CMK (cell line): ENCODE measurements around the gene PSTPIP1.
A peak's percentile ranks its signal among the peaks of the same experiment; 100 is the strongest.

Source experiments
- DNase-seq: peaks from one replicate; pipeline ENCODE4 v3.0.0-alpha.2; 2010; ENCODE audit warnings: low read depth

PSTPIP1 gene

GRCh38 chr15:76978522-76979330 is 16.2 kb upstream of the PSTPIP1 start:
- no peak for DNase-seq

- no peak for DNase-seq
Measured at GRCh38 chr15:76979331-76979925, 15.5 kb upstream of the PSTPIP1 start.

DNA sequence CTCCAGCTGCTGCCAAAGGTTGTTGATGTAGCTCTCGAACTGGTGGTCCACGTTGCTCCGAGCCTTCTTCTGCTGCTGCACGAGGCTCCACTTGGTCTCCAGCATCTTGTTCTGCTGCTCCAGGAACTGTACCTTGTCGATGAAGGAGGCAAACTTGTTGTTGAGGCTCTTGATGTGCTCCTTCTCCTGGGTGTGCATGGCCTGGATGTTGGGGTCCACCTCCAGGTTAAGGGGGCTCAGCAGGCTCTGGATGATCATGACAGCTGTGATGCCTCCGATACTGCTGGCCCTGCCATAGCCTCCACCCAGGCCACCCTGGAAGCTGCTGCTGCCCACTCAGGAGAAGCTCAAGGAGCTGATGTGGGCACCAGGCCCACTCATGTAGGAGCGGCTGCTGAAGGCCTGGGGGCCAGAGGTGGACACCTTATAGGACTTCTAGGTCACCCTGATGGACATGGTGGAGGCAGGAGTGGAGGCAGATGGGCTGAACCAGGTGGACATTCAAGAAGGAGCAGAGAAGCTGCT is 14.9 kb upstream of the PSTPIP1 start:
- DNase-seq, result no peak

DNA sequence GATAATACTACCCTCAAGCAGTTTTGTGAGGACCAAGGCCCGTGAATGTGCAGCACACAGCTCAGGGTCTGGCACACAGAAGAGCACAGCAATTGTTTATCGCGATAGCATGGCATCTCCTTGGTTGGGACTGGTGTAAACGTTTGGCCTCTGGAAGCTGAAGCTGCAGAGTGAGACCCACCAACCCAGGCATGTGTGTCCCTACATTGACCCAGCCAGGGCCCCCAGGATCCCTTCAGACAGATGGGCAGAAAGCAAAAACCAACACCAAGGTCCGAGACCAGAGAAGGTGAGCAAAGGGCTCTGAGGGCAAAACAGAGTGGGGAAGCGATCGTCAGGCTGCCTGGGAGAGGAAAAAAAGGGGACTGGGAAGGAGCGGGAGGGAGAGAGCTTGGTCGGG is 12.6 kb upstream of the PSTPIP1 start:
- no peak for DNase-seq

GRCh38 chr15:76982756-76983155 is 12.2 kb upstream of the PSTPIP1 start:
- DNase-seq, result no peak

DNA sequence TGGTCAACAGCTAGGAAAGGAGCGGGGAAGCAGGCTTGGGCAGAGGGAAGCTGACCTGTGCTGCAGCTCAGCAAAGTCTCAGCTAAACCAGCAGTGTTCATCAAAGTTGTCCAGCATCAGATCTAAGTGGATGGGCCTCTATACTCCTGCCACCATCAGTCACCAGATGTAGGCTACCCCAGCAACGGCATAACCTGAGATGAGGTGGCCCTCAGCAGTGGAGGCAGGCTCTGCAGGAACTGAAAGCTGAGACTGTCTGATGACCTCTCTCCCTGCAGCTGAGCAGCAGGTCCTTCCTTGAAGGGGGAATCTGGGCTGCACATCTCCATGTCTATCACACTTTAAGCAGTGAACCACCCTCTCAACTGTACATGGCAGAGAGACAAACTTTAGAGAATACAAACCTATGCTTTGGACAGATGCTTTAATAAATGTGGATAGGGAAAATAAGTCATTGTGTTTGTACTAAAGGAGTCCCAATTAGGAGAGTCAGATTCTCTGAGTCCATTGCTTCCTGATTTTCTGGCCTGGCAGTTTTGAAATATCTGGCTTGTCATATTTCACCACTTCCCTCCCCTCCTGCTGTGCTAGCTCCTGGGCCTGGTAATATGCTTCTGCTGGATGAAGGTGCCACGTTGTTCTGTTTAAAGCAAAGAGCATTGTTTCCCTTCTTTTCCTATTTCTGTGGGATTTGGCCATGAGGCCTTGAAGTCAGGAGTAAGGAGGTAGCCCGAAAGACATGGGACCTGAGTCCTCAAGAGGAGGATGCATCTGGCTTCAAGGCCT is 11.1 kb upstream of the PSTPIP1 start:
- no peak for DNase-seq

- DNase-seq, result no peak
Measured at GRCh38 chr15:76986743-76987142, 8.2 kb upstream of the PSTPIP1 start.

- no peak for DNase-seq
Measured at GRCh38 chr15:76987276-76987675, 7.7 kb upstream of the PSTPIP1 start.

DNA sequence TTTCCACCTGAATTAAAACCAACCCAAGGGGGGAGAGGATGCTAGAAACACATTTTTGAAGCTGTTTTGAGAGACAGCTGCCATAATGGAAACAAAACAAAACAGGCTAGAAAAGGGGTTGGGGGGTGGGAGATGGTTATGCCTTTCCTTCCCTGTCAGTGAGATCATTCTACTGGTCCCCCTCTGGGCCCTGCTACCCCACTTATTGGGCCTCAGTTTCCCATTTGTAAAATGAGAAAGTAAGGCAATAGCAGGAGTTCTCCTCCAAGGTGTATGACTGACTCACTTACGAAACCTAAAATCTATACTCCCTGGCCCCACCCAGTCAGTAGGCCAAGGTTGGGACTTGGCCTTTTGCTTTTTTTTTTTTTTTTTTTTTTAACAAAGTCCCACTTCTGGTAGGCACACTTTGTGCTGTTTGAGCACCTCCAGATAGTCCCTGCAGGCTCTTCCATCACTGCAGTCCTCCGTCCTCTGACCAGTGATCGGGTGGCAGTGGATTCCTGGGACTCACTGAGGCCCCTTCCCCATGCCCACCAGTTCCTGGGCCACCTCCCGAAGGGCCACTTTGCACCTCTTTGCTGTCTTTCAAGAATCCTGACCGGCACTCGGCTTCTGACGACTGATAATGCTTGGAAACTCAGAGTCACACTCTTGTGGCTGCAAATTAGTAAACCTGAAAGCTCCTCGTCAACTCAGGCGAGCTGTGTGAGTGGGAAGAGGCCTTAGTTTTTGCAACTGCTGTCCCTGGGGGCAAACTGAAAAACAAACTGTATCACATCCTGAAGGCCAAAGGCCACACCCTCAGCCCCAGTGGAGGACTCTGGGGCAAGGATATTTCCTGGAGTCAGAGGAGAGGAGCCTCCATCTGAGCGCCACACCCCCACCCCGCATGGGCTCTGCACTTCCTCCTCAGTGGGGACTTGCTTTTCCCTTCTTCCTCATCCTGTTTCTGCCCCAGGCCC is 6.7 kb upstream of the PSTPIP1 start:
- peak; percentile 44 for DNase-seq

DNA sequence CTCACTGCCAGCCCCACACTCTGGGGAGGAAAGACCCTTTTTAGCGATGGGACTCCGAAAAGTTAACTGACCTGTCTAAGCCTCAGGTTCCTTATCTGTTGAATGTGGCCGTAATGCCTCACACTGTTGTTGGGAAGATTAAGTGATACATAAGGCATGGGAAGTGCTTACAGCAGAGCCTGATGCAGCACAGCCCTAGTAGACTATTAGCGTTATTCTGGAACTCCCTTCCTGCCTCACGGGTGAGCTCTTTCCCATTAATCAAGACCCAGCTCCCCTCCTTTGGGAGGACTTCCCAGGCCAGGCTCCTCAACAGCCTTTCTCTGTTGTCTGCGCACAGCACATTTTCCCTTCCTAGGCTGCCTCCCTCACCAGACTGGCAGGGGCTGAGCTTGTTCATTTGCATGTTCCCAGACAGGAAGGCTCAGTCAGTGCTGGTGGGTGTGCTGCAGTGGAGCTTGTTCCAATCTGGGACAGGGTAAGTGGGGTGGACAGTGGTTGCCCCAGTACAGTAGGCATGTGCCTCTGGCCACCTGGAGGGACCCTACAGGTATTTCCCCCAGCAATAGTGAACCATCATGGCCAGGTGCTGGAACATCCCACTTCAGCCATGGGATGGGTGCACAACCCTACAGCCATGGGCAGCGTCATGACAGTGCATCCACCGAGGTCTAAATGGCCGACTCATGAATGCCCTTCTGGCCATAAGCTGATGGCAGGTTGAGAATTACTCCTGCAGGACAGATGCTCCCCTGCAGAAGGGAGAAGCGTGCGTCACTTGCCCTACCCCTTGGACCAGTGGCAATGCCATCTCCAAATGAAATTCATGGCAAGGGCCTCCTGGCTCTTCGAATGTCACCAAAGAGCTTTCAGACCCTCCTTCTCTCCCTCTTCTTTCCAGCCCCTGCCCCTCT is 5.8 kb upstream of the PSTPIP1 start:
- DNase-seq, result no peak

GRCh38 chr15:76991048-76991447 is 3.9 kb upstream of the PSTPIP1 start:
- DNase-seq, result no peak

DNA sequence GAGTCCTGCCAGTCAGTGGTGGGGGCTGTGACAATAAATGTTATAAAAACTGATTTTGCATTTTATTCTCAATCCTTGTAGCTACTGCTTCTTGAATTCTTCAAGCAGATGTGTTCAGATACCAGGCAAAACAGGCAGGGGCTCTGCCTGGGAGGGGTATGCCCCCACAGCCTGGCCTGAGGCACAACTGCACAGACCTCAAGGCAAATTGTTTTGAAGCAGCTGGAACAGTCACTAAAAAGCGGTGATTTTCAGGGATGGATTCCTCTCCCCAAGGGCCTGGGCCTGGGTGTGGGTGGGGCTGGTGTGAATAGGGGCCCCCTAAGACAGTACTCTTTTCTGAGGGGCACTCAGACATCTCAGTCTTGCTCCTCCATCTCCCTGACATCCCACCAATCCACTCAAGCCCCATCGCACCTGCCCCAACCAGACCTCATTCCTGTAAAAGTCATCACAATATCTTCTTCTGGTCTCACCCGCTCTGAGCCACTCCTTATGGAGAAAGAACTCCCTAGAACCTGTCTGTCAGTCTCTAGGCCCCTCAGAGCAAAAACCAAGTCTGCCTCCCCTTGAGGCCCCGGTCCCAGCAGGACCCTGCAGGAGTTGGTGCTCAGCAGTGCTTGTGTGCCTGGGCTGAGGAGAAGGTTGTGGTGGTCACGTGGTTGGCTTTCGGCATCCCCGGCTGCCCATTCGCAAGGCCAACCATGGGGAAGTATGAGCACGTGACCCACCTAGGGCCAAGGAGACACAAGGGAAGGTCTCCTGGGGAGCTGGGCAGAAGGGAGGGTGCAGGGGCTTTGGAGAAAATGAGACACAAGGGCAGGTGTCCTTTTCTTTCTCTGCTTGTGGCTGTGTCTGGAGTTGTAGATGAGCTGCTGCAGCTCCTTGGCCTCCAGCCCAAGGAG is 2.9 kb upstream of the PSTPIP1 start:
- DNase-seq, result no peak

DNA sequence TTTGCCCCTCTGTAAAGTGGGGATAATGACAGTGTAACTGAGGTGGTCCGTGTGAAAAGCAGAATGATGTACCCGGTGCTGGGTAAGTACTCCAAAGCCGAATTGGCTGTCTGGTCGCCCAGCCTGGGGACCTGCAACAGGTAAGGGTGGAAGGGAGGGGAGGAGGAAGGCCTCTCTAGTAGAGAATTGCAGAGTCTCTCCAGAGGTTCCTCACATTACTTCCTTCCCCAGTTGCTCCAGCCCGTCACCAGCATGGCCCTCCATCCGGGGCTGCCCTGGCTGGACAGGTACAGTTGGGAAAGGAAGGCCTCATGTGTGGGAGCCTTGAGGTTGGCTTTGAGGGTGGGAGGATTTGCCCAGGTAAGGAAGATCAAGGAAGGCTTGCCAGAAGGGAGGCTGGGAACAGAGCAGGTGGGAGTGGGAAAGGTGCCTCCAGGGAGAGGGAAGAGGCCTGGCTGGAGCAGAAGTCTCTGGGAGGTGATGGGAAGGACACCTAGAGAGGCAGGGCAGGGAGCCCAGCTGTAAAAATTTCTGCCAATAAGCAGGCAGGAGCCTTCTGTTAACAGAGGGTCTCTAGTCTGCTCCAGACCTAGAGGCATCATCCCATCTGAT is 1.7 kb upstream of the PSTPIP1 start:
- no peak for DNase-seq

DNA sequence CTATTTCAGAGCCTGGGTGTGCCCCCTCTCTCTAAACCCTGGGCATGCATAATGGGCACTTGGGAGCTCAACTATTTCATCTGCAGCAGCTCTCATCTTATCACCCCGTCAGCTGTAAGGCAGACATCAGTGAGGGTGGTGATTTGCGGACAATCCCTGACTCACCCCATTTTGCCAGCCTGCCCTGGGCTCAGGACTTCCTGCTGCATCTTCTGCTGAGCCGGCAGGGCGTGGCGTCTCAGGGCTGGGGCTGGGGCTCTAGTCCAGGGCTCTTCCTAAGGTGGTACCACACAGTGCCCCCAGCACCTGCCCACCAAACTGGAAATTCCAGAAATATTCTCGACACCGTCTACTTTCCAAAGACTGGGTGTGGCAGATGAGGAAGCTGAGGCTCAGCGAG is 925 bp upstream of the PSTPIP1 start:
- no peak for DNase-seq

GRCh38 chr15:76994496-76994895 is 430 bp upstream of the PSTPIP1 start:
- no peak for DNase-seq

DNA sequence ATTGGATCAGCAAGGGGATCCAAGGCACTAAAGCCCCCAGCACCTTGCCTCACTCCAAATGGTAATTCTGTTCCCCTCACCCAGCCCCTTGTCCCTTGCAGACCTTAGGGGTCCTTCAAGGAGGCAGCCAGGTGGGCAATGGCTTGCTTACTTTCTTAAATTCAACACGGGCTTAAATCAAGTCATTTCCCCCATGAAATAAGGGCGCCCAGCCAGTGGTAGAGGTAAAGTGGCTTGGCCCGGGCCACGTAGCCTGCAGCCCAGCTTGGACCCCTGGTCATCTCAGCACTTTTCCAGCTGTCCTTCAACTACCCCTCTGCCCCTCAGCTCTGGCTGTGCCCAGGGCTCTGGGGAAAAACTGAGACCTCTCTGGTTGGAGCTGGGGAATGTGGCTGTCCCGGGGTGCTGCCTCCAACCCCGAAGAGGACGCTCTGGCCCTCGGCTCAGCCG is 1.2 kb downstream of the PSTPIP1 start:
- DNase-seq, result no peak

GRCh38 chr15:76996526-76997401 is 1.8 kb downstream of the PSTPIP1 start:
- no peak for DNase-seq
